HG03095 (cell line): ENCODE results near the gene NBPF3.
"Not testable (repeated sequence)": the region's sequence is repeated elsewhere in the genome, so short reads cannot be mapped to it uniquely, and the experiment has no call there.

Source experiments
- ATAC-seq: cut with Tn5 transposase; IDR thresholded peaks from one replicate; pipeline ENCODE4 v1.9.1; 2021; ENCODE audit warnings: moderate library complexity; ENCODE audit not compliant: unreplicated experiment

Gene NBPF3, protein sequence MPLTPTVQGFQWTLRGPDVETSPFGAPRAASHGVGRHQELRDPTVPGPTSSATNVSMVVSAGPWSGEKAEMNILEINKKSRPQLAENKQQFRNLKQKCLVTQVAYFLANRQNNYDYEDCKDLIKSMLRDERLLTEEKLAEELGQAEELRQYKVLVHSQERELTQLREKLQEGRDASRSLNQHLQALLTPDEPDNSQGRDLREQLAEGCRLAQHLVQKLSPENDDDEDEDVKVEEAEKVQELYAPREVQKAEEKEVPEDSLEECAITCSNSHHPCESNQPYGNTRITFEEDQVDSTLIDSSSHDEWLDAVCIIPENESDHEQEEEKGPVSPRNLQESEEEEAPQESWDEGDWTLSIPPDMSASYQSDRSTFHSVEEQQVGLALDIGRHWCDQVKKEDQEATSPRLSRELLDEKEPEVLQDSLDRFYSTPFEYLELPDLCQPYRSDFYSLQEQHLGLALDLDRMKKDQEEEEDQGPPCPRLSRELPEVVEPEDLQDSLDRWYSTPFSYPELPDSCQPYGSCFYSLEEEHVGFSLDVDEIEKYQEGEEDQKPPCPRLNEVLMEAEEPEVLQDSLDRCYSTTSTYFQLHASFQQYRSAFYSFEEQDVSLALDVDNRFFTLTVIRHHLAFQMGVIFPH

DNA sequence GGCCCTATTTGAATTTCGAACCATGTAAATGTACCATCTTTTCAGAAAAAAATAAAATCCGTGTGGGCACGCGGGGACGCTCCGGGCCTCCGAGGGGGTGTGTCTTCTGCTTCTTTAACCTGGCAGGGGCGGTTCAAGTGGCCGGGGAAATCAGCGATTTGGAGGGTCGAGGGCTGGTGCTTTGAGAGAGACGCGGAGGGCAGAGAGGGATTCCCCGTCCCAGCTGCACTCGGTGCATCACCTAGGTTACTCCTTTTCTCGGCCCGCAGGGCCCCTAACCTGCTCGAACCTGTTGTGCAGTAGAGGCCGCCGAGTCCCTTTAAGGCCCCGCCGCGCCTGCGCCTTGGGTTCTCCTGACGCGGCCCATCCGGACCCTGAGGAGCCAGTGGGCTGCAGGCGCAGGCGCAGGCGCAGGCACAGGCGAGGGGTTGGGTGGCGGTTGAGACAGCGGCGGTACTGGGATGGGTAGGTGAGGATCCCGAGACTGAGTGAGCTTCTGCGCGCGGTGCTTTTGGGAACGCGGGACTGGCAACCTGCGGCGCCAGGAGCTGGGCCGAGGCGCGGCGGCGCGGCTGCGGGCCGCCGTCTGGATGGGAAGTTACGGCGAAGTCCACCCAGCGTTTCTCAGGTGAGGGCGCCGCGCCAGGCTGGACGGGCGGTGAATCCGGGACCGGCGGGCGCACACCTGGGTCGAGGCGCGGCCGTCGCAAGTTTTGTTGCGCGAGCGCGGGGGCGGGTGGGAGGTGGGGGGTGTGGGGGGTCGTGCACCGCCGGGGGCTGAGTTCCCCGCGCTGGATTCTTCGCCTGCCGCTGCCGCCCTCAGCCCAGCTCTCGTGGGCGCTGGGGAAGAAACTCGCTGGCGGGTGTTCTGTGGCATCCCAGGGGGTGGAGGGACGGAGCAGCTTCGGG lies at the start of gene NBPF3:
Gene NBPF3 (plus strand): TSS at position 417 of the 909 bp plus-strand sequence. CDS start 4,950 bp downstream, outside the sequence.
- ATAC-seq: peak; percentile 85

DNA sequence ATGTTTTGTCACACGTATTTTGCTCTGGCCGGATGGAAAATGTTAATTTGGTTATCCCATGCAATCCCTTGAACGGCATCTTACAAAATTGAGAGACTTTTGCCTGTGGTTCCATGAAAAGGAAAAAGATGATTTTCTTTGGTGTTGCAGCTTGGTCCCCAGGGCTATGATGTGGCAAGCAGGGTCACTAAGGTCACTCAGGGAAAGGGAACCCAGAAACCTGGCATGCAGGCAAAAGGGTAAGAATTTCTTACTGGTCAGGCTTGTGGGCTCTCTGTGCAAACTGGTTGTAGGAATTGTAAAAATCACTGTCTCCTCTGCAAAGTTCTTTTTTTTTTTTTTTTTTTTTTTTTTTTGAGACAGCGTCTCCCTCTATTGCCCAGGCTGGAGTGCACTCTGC lies 48.4 kb upstream of the NBPF3 start:
- ATAC-seq: no peak

DNA sequence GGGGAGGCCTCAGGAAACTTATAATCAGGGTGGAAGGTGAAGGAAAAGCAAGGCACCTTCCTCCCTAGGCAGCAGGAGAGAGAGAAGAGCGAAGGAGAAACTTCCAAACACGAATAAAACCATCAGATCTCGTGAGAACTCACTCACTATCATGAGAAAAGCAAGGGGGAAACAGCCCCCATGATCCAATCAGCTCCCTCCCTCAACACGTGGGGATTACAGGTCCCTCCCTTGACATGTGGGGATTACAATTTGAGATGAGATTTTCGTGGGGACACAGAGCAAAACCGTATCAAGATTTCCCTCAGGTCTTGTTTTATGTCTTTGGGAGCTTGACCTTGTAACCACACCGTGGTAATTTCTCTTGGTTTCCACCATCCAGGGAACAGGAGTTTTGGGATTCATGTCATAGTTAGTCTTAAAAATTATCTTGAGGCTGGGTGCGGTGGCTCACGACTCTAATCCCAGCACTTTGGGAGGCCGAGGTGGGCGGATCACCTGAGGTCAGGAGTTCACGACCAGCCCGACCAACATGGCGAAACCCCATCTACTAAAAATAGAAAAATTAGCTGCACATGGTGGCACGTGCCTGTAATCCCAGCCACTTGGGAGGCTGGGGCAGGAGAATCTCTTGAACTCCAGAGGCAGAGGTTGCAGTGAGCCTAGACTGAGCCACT lies 47.2 kb upstream of the NBPF3 start:
- ATAC-seq: no peak

DNA sequence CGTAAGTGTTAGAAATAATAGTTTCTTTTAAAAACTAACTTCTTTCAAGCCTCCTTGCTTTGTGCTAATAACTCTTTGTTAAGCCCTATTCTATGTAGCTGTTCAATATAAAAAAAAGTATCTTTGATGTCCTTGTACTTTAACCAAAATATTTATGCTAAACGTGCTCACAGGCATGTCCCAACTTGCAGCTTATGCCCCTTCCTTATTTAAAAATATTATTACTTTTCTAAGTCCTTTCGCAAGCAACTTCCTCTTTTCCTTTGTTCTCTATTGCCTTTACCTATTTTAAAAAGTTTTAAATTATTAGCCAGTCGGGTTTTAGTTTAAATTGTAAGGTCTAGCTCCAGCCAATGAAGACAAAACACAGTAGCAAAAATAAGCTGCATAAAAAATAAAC lies 43.4 kb upstream of the NBPF3 start:
- no peak for ATAC-seq

DNA sequence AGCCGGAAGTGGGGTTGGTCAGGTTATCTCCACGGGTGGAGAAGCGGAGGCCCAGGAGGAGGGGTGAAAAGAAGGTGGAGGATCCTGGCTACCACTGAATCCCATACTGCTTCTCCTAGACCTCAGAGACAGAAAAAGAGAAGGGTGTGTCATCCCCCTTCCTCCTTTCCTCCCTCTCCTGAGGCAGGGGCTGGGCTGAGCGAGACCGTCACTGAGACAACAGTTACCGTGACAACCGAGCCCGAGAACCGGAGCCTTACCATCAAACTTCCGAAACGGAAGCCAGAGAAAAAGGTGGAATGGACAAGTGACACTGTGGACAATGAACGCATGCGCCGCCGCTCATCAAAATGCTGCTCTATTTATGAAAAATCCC lies 42.1 kb upstream of the NBPF3 start:
- no peak for ATAC-seq

DNA sequence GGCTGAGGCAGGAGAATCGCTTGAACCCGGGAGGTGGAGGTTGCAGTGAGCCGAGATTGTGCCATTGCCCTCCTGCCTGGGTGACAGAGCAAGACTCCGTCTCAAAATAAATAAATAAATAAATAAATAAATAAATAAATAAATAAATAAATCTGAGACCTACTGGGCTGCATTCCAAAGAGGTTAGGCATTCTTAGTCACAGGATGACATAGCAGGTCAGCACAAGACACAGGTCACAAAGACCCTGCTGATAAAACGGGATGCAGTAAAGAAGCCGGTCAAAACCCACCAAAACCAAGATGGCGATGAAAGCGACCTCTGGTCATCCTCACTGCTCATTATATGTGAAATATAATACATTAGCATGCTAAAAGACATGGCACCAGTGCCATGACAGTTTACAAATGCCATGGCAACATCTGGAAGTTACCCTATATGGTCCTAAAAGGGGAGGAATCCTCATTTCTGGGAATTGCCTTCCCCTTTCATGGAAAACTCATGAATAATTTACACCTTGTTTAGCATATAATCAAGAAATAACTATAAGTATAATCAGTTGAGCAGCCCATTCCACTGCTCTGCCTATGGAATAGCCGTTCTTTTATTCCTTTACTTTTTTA lies 38.1 kb upstream of the NBPF3 start:
- ATAC-seq: not testable (repeated sequence)

DNA sequence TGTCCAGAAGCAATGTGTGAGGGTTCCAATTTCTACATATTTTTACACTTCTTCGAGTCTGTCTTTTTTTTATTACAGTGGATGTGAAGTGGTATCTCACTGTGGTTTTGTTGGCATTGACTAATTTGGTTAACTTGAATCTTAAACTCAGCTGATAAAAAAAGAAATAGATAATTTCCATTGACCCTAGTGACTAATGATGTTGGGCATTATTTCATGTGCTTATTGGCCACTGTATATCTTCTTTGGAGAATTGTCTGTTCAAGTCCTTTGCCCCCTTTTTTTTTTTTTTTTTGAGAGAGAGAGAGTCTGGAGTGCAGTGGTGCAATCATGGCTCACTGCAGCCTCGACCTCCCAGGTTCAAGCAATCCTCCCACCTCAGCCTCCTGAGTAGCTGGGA lies 33.3 kb upstream of the NBPF3 start:
- no peak for ATAC-seq

DNA sequence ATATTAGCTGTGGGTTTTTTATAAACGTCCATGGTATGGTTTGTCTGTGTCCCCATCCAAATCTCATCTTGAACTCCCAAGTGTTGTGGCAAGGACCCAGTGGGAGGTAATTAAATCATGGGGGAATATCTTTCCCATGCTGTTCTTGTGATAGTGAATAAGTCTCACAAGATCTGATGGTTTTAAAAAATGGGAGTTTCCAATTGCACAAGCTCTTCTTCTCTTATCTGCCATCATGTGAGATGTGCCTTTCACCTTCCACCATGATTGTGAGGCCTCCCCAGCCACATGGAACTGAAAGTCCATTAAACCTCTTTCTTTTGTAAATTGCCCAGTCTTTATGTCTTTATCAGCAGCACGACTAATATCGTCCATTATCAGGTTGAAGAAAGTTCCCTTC lies 30.0 kb upstream of the NBPF3 start:
- ATAC-seq: not testable (repeated sequence)

DNA sequence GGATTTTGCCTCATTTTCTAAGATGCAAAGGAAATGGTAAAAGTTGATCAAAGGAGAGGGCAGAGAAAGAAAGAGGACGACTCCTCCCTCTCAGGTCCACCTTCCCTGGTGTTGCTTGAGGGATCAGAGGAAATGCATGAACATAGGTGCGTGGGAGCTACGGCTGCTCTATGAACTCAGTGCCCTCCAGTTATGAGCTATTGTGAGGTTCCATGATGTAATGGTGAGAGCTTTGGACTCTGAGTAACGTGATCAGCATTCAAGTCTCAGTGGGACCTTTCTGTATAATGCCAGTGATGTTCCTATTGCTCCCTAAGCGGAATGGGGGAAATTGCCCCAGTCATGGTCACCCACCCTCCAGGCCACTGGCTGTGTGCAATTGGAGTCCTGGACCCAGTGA lies 25.9 kb upstream of the NBPF3 start:
- no peak for ATAC-seq

DNA sequence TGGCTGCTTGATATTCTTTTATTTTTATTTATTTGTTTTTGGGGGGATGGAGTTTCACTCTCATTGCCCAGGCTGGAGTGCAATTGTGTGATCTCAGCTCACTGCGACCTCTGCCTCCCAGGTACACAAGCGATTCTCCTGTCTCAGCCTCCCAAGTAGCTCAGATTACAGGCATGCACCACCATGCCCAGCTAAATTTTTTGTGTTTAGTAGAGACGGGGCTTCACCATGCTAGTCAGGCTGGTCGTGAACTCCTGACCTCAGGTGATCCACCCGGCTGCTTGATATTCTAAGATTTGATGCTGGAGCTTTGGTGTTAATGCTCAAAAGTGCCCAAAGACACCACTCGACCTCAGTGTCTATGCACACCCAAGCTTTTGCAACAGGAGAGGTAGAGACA lies 19.6 kb upstream of the NBPF3 start:
- not testable (repeated sequence) for ATAC-seq

DNA sequence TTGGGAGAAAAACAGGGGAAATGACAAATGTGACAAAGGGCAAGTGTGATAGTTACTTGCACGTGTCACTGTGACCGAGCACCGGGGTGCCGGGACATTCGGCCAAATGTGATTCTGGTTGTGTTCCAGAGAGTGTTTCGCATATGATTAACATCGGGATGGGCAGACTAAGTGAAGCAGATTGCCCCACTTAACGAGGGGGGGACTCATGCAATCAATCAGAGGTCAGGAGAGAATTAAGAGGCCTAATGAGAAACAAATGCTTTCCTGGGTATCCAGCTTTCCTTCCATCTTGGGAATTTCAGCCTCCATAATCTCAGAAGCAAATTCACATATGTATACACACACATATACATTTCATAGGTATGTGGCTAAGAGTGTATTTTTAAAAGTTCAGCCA lies 18.6 kb upstream of the NBPF3 start:
- not testable (repeated sequence) for ATAC-seq

DNA sequence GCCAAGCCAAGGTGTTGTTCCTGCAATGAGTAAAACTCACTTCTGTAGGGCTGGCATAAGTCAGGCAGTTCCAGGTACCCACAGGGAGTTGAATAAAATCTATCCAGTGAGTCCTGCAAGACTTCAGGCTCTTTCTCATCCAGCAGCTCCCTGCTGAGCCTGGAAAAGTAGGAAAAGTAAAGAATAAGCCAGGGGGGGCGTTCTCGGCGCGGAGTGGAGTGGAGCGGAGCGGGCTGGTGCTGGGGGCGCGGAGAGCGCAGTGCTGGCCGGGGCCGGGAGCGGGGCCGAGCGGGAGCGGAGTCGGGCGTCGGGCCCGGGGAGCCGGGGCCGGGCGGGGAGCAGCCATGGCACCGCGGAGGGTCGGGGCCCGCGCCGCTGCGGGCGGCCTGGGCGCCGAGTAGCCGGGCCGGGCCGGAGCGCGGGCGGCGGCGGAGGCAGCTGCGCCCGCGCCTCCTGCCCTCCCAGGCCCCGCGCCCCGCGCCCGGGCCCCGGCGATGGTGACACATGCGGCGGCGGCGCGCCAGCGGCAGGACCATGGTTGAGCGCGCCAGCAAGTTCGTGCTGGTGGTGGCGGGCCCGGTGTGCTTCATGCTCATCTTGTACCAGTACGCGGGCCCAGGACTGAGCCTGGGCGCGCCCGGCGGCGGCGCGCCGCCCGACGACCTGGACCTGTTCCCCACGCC lies 12.0 kb upstream of the NBPF3 start:
- not testable (repeated sequence) for ATAC-seq

DNA sequence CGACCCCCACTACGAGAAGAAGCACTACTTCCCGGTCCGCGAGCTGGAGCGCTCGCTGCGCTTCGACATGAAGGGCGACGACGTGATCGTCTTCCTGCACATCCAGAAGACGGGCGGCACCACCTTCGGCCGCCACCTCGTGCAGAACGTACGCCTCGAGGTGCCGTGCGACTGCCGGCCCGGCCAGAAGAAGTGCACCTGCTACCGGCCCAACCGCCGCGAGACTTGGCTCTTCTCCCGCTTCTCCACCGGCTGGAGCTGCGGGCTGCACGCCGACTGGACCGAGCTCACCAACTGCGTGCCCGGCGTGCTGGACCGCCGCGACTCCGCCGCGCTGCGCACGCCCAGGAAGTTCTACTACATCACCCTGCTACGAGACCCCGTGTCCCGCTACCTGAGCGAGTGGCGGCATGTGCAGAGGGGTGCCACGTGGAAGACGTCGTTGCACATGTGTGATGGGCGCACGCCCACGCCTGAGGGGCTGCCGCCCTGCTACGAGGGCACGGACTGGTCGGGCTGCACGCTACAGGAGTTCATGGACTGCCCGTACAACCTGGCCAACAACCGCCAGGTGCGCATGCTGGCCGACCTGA lies 11.4 kb upstream of the NBPF3 start:
- not testable (repeated sequence) for ATAC-seq

DNA sequence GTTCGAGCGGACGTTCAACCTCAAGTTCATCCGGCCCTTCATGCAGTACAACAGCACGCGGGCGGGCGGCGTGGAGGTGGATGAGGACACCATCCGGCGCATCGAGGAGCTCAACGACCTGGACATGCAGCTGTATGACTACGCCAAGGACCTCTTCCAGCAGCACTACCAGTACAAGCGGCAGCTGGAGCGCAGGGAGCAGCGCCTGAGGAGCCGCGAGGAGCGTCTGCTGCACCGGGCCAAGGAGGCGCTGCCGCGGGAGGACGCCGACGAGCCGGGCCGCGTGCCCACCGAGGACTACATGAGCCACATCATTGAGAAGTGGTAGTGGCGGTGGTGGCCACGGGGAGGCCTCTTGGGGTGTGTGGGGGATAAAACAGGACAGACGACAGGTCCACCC lies 10.7 kb upstream of the NBPF3 start:
- not testable (repeated sequence) for ATAC-seq

DNA sequence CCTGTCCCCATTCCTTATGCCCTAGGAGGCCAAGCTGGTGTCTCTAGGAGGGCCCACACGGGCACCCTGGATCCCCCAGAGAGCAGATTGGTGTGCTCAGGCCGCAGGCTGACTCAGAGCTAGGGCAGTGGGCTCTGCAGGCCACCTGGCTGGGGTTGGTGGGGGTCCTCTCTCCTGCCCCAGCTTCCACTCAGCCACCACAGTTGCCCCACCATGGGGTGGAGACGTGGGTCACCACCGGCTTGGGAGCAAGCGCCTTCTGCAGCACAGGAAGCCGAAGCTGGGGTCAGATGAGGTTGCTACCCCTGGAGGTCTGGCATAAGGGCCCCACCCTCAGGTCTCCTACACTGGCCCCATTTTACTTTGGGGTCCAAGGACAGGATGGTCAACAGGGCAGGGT lies 9.1 kb upstream of the NBPF3 start:
- not testable (repeated sequence) for ATAC-seq

DNA sequence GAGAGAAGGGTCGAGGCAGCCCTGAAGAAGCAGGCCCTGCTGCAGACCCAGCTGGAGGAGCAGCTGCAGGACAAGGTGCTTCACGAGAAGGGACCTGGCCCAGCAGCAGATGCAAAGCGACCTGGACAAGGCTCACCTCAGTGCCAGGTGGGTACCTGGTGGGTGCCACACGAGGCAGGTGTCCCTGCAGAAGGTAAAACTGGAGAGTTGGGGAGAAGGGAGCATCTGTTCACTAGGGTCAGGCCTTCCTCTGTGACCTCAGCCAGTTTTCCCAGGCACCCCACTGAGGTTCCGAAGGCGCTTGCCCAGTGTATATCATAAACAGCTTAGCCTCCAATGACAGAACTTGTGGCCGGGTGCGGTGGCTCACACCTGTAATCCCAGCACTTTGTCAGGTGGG lies 5.5 kb upstream of the NBPF3 start:
- no peak for ATAC-seq

DNA sequence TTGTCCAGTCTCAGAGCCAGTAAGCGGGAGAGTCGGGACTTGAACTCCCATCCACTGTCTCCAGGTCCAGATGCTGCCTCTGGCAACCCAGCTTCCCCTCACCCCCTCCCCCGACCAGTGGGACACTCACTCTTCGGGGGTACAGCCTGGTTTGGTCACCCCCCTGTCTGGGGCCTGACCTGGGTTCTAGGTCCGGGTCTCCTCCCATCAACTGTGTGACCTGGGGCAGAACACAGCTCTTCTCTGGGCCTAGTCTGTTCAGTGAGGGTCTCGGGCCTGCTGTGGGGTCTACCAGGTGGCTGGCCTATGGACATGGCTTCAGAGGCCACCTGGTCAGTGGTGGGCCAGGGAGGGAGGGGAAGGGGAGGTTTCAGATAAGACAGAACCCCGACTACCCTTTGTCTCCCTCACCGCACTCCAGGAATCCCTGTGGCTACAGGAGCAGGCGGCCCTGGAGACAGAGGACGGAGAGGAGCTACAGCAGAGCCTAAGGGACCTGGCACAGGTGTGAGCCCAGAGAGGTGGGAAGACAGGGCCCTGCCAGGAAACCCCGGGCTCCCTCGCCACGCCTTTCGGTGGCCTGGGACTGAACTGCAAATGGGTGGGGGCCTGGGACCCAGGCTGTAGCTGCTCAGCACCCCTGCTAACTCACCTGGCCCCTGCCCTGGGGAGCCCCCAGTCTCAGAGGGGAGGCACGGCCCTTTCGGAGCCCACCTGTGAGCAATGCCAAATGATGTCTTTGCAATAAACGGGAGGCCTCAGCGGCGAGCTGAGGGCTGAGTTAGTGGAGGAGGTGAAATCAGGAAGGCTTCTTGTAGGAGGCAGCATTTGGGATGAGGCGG lies 4.1 kb upstream of the NBPF3 start:
- no peak for ATAC-seq

DNA sequence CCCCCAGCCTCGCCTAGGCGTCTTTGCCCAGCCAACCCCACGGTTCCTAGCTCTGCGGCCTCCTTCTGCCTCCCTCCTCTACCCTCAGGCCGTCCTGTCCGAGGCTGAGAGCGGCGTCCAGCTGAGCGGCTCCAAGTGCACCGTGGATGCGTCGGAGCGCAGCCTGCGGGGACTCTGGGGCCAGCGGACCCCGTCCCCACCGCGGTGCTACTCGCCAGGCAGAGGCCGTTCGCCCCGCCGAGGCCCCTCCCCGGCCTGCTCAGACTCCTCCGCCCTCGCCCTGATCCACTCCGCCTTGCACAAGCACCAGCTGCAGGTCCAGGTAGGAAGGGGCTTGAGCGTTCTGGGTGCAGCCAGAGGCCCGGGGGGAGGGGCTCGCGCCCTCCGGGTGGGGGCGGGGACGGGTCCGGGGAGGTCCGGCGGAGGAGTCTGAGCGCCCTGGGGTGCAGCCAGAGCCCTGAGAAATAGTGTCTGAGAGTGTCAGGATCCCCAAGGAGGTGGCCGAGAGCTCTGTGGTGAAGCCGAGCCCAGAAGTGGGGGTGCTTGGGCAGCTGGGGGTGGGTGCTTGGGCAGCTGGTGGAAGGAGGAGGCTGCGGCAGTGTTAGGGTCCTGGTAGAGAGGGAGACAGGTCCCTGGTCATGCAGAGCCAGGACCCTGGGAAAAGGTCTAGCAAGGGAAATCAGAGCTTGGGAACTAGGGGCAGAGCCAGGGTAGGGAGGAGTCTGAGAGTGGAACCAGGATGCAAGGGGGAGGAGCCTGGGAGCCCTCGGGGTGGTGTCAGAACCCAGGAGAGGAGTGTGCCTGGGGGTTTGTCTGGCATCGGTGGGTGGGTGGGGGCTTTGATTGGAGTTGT lies 3.2 kb upstream of the NBPF3 start:
- no peak for ATAC-seq
